Suprapubic skin (tissue), 3 donors: ENCODE results near the gene CCDC127.

Source experiments
- CTCF ChIP-seq, 2 donors: fragments of 200-600 bp in 1 of 2; fragments of 450-650 bp in 1 of 2; sonication (generic) in 1 of 2; IDR thresholded peaks; one replicate each; pipeline ENCODE4 v1.5.1; 2016 to 2019; ENCODE audit warnings: antibody characterized with exemption in 2 of 2, mild to moderate bottlenecking in 1 of 2, moderate library complexity in 1 of 2
- POLR2AphosphoS5 ChIP-seq, 3 donors: sonication (generic); formaldehyde crosslinking; IDR thresholded peaks; one replicate each; pipeline ENCODE4 v1.6.1; 2017; ENCODE audit warnings: antibody characterized with exemption in 3 of 3

GRCh38 chr5:191036-191948 lies 26.7 kb downstream of the CCDC127 start, which contains the start of gene LRRC14B:
- TF ChIP-seq CTCF (IDR thresholded peaks at IDR 0.05) (no peak), POLR2AphosphoS5 (IDR thresholded peaks at IDR 0.05) (no peak)
